ENCODE data around the gene SMARCC2. TPM values are rescaled to one million over a fixed set of nuclear protein-coding genes. Genes with fewer than 3 reads are reported as not detected.

Gene SMARCC2
- total RNA-seq, 4 donors from 2014 or later: 63.8 to 231 (median 135) TPM

GRCh38 chr12:56234746-56235436 is 45.6 kb upstream of the SMARCC2 start:
- TF ChIP-seq POLR2A (IDR thresholded peaks at IDR 0.05): no peak
- TF ChIP-seq POLR2AphosphoS5 (IDR thresholded peaks at IDR 0.05): no peak
- TF ChIP-seq, protein P1, sequence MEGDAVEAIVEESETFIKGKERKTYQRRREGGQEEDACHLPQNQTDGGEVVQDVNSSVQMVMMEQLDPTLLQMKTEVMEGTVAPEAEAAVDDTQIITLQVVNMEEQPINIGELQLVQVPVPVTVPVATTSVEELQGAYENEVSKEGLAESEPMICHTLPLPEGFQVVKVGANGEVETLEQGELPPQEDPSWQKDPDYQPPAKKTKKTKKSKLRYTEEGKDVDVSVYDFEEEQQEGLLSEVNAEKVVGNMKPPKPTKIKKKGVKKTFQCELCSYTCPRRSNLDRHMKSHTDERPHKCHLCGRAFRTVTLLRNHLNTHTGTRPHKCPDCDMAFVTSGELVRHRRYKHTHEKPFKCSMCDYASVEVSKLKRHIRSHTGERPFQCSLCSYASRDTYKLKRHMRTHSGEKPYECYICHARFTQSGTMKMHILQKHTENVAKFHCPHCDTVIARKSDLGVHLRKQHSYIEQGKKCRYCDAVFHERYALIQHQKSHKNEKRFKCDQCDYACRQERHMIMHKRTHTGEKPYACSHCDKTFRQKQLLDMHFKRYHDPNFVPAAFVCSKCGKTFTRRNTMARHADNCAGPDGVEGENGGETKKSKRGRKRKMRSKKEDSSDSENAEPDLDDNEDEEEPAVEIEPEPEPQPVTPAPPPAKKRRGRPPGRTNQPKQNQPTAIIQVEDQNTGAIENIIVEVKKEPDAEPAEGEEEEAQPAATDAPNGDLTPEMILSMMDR (IDR thresholded peaks at IDR 0.05): no peak
- TF ChIP-seq EP300 (IDR thresholded peaks at IDR 0.05; ENCODE audit: low read depth): no peak
- Histone ChIP-seq H3K27me3 (no peaks in the 10 kb centered on the region), H3K4me3 (no peak overlapping the region), H3K4me1 (peaks cover 0 to 7% (median 4%) of the 10 kb centered on the region in 4 donors), H3K9me3 (no peaks in the 10 kb centered on the region), H3K27ac (no peak overlapping the region), H3K36me3 (no peaks in the 10 kb centered on the region)
- in situ Hi-C loops (cut with MboI; ENCODE audit: low pct_ligation_motif_present in 1 of 4, low pct_unique_long_range_greater_than_20kb in 1 of 4, low sequenced_read_pairs in 3 of 4): no loop called here
- intact Hi-C loops (cut with DNase I; ENCODE audit: low total_unique reads): no loop called here
- 89% methylated on average over 16 of the region's 16 CpGs; no CpG with 5 or more reads in 1 of the 2 donors for WGBS, 2 donors (ENCODE audit: low coverage in 1 of 2)
- DNase-seq: no peak

- no peak for TF ChIP-seq POLR2A (IDR thresholded peaks at IDR 0.05)
- TF ChIP-seq, protein P1 (IDR thresholded peaks at IDR 0.05): no peak
- TF ChIP-seq POLR2AphosphoS5 (IDR thresholded peaks at IDR 0.05): no peak
- no peak for TF ChIP-seq EP300 (IDR thresholded peaks at IDR 0.05; ENCODE audit: low read depth)
- Histone ChIP-seq H3K4me1 (peaks cover 0 to 14% (median 7%) of the 10 kb centered on the region in 4 donors), H3K27ac (peak overlapping the region; percentile 82 to 87 (median 84)), H3K9me3 (no peaks in the 10 kb centered on the region), H3K36me3 (no peaks in the 10 kb centered on the region), H3K4me3 (peak overlapping the region in 3 of 4 donors; percentile 27 to 48 (median 37)), H3K27me3 (no peaks in the 10 kb centered on the region)
- in situ Hi-C loops (cut with MboI; ENCODE audit: low pct_ligation_motif_present in 1 of 4, low pct_unique_long_range_greater_than_20kb in 1 of 4, low sequenced_read_pairs in 3 of 4): no loop called here
- WGBS, 2 donors (ENCODE audit: low coverage in 1 of 2): 69% methylated on average over 11 of the region's 11 CpGs; no CpG with 5 or more reads in 1 of the 2 donors
- no peak for DNase-seq
- intact Hi-C loops (cut with DNase I; ENCODE audit: low total_unique reads): no loop called here
Measured at GRCh38 chr12:56231184-56231582, 41.9 kb upstream of the SMARCC2 start.

GRCh38 chr12:56230432-56231183 is 41.3 kb upstream of the SMARCC2 start:
- in situ Hi-C loops (cut with MboI; ENCODE audit: low pct_ligation_motif_present in 1 of 4, low pct_unique_long_range_greater_than_20kb in 1 of 4, low sequenced_read_pairs in 3 of 4) (no loop called here), intact Hi-C loops (cut with DNase I; ENCODE audit: low total_unique reads) (no loop called here)
- Histone ChIP-seq H3K4me3 (peak overlapping the region in 3 of 4 donors; percentile 27 to 48 (median 37)), H3K27ac (peak overlapping the region; percentile 82 to 87 (median 84)), H3K27me3 (no peaks in the 10 kb centered on the region), H3K9me3 (no peaks in the 10 kb centered on the region), H3K4me1 (peaks cover 0 to 14% (median 7%) of the 10 kb centered on the region in 4 donors), H3K36me3 (no peaks in the 10 kb centered on the region)
- peak; percentile 87 for DNase-seq
- WGBS, 2 donors (ENCODE audit: low coverage in 1 of 2): 41% methylated on average over 7 of the region's 8 CpGs; no CpG with 5 or more reads in 1 of the 2 donors
- TF ChIP-seq, protein P1 (IDR thresholded peaks at IDR 0.05): peak in 1 of 5 experiments; percentile 19
- no peak for TF ChIP-seq EP300 (IDR thresholded peaks at IDR 0.05; ENCODE audit: low read depth)
- peak; percentile 55 for TF ChIP-seq POLR2A (IDR thresholded peaks at IDR 0.05)
- TF ChIP-seq POLR2AphosphoS5 (IDR thresholded peaks at IDR 0.05): peak in 2 of 3 donors; percentile 64 to 72

DNA sequence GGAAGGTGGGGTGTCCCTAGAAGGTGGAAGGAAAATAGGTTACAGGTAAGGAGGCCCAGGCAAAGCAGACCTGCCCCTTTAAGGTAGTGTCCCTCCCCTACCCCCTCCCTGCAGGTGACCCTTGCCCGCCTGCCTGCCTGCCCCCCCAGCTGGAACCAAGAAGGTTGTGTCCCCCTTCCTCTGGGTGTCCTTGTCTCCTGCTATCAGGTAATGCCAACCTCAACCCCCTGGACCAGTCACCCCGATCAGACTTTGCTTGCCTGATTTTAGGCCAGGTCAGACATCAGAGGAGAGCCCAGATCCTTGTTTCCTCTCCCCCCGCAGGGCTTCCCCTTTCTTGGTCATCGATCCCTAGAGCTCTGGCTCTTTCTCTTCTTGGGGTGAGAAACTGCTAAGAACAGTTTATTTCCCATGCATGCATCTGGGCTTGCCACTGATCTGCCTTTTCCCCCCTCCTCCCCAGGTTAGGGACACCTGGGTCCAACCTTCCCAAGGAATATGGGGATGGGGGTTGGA is 40.7 kb upstream of the SMARCC2 start, which contains the start of gene SLC39A5:
TSS of gene SLC39A5 (plus strand) at position 136 of the 516 bp plus-strand sequence. CDS start 1,224 bp downstream, outside the sequence.
- H3K4me3 ChIP-seq: peak within 1 kb of the TSS in 3 of 4 donors; percentile 27 to 48 (median 37)
- intact Hi-C loops (cut with DNase I; ENCODE audit: low total_unique reads): no loop called here
- peak; percentile 42 for DNase-seq
- TF ChIP-seq EP300 (IDR thresholded peaks at IDR 0.05; ENCODE audit: low read depth): no peak
- no peaks in the 10 kb centered on the region for H3K36me3 ChIP-seq
- peaks cover under 1 to 19% (median 10%) of the 10 kb centered on the region in 4 donors for H3K4me1 ChIP-seq
- in situ Hi-C loops (cut with MboI; ENCODE audit: low pct_ligation_motif_present in 1 of 4, low pct_unique_long_range_greater_than_20kb in 1 of 4, low sequenced_read_pairs in 3 of 4): no loop called here
- no peaks in the 10 kb centered on the region for H3K9me3 ChIP-seq
- peak within 1 kb of the TSS; percentile 82 to 87 (median 84) for H3K27ac ChIP-seq
- WGBS, 2 donors (ENCODE audit: low coverage in 1 of 2): 38 to 40% methylated on average over 3 to 4 of the region's 4 CpGs
- no peaks in the 10 kb centered on the region for H3K27me3 ChIP-seq
